Stimulated activated CD4-positive, alpha-beta T cell treated with anti-CD3 and anti-CD28 coated beads, Interleukin-12 subunit alpha, Interleukin-12 subunit beta, amount 100 ng/mL, for 48 hours (primary cell): ENCODE results near the gene UGT2B28.
"Not testable (repeated sequence)": the region's sequence is repeated elsewhere in the genome, so short reads cannot be mapped to it uniquely, and the experiment has no call there.

Source experiments
- DNase-seq, 3 donors: peaks; one replicate each; pipeline ENCODE4 v3.0.0-alpha.2; 2020; ENCODE audit warnings: low read depth in 2 of 3, low spot score in 1 of 3

UGT2B28 gene

DNA sequence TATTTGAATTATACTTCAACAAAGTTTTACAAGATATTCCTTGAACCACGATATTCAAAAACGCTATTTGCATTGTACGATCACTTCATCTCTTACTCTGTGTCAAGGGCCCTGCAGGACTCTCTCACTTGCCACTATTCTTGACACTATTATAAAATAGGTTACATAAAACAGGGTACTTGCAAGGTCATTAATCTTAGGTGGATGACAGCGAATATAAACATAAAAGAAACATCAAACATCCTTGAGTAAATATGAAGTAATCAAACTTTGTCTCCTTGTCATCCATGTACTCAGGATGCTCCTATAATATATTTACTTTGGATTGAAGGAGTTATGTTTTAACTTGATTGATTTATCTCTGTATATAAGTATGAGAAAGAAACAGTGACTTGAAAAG lies at the start of gene UGT2B28:
UGT2B28 (plus strand) TSS at position 395 of the 400 bp plus-strand sequence. CDS start 26 bp downstream, outside the sequence.
- not testable (repeated sequence) for DNase-seq

- no peak for DNase-seq
Observed at GRCh38 chr4:69239092-69239491, 41.2 kb upstream of the UGT2B28 start.

GRCh38 chr4:69239557-69240168 lies 40.6 kb upstream of the UGT2B28 start:
- no peak for DNase-seq

- not testable (repeated sequence) for DNase-seq
Observed at GRCh38 chr4:69240787-69241186, 39.5 kb upstream of the UGT2B28 start.

DNA sequence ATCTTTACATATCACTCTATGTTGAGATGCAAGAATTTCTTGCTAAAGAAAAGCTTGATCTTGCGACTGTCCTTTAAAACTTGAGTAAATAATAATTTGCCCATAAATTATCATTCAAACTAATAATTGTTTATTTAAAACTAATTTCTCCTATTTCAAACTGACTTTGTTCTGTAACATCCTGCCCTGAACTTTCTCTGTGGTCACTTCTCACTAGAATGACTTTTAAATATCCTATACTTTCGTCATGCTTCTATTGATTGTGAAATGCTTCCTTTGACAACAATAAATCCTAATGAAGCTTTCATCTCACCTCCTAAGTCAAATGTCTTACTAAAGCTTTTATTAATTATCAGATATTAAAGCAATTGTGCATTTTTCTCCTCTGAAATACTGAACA lies 38.5 kb upstream of the UGT2B28 start:
- DNase-seq: not testable (repeated sequence)

DNA sequence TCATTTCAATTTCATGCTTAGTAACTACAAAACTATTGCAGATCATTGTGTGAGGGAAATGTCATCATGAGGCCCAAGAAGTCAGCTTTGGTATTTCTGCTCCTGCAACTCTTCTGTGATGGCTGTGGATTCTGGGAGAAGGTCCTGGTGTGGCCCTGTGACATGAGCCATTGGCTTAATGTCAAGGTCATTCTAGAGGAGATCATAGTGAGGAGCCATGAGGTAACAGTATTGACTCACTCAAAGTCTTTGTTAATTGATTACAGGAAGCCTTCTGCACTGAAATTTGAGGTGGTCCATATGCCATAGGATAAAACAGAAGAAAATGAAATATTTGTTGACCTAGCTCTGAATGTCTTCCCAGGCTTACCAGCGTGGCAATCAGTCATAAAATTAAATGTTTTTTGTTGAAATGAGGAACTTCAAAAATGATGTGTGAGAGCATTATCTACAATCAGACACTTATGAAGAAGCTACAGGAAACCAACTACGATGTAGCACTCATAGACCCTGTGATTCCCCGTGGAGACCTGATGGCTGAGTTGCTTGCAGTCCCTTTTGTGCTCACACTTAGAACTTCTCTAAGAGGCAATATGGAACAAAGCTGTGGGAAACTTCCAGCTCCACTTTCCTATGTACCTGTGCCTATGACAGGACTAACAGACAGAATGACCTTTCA lies 37.6 kb upstream of the UGT2B28 start:
- not testable (repeated sequence) for DNase-seq

DNA sequence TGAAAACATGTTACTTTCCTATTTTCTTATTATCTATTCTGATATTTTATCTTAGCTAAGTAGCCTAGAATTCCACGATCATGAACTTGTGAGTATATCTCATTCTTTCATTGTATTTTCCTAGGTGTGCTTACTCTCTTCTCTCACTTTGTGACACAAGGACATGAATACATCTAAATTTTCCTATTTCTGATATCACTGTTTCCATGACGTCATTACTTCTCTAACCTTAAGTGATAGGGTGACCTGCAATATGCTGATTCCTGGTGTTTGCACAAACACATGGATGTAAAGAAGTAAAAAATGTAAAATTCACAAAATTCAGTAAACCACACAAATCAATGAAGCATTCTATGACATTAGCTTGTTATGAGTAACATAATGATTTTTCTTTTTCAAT lies 29.4 kb upstream of the UGT2B28 start:
- not testable (repeated sequence) for DNase-seq

- DNase-seq: not testable (repeated sequence)
Observed at GRCh38 chr4:69253147-69253772, 27.0 kb upstream of the UGT2B28 start.

- not testable (repeated sequence) for DNase-seq
Observed at GRCh38 chr4:69268612-69269011, 11.7 kb upstream of the UGT2B28 start.

GRCh38 chr4:69296356-69296755 lies 16.1 kb downstream of the UGT2B28 start:
- DNase-seq: not testable (repeated sequence)

DNA sequence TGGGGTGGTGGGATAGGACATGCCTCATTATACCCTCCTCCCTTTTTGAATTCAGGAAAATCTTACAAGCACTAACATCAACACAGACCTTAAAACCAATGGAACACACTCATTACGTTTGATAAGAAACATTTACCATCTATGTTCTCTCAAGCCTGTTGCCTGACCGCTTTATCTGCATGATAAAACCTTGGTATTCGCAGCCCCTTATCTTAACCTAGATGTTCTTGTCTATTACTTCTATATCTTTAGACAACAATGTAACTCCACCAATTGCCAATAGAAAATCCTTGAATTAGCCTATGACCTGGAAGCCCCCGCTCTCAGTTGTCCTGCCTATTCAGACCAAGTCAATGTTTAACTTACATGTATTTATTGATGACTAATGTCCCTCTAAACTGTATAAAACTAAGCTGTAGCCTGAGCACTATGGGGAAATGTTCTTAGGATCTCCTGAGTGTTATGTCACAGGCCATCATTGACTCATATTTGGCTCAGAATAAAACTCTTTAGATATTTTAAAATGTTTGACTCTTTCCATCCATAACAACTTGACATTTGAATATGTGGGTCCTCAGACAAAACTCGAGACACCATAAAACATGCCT lies 28.3 kb downstream of the UGT2B28 start:
- DNase-seq: not testable (repeated sequence)

- DNase-seq: not testable (repeated sequence)
Observed at GRCh38 chr4:69309549-69310076, 29.3 kb downstream of the UGT2B28 start.

- DNase-seq: not testable (repeated sequence)
Observed at GRCh38 chr4:69310262-69310661, 30.0 kb downstream of the UGT2B28 start.

- not testable (repeated sequence) for DNase-seq
Observed at GRCh38 chr4:69317669-69318298, 37.5 kb downstream of the UGT2B28 start.

- no peak for DNase-seq
Observed at GRCh38 chr4:69321153-69321729, 41.0 kb downstream of the UGT2B28 start.

- no peak for DNase-seq
Observed at GRCh38 chr4:69322055-69322454, 41.8 kb downstream of the UGT2B28 start.

DNA sequence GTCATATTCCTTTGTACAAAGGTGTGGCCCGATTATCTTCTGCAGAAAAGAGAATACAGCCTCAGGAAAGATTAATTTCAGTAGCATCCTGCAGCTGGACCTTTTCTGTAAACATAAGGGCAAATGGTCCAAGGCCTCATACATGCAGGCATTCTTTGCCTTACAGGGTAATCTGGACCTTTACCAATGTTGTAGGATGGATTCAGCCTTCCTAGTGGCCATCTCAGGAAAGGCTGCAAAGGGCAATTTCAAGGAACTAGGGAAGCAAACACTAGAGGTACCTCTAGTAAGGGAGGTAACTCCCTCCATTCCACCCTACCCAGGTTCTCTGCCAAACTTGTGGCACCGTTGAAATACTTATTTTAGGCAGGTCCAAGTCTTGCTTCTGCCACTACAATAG lies 43.0 kb downstream of the UGT2B28 start:
- DNase-seq: no peak

DNA sequence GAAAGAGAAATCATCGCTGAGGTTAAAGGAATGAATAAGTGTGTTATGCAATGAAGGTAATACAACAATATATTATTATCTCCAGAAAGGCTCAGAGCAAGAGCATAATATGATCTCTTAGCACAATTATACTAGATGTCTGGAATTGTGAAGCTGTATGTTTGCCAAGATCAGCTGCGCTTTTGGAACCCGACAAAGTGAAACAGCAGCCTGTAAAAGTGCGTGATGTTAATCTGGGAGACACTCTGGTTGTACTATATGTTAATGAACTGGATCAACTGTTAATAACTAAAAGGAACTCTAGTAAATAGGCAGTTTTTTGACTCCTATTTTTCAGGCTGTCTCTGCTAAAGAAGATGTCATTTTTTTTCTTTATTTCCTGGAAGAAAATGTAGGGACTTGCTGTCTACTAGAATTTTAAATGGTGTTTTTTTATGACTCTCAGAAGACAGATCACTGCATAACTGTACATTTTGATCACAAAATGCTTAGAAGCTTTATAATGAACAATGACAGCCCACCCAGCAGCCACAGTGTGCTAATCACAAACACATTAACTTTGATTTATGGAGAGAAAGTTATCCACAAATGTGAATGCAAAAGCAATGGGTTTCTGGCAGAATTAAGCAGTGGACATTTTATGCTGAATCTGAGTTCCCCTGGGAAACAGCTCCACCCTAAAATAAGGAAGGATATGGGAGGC lies 50.2 kb downstream of the UGT2B28 start:
- DNase-seq: no peak

- not testable (repeated sequence) for DNase-seq
Observed at GRCh38 chr4:69331304-69331703, 51.0 kb downstream of the UGT2B28 start.

DNA sequence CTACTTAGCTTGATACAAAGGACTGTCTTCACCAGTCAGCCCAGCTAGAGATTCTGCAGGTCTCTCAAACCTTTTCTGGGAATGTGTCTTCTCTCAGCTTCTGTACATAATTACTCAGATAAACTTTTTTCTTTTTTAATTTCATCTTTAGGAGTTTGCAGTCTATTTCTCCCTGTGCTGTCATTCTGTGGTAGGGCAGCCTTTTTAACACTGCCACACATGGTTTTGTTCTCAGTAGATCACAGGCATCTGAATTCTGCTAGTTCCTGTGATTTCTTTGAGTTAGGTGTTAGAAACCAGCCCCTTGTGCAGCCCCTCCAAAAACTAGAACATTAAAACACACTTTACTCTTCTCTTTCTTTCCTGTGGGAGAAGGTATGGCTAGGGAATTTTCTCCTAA lies 55.2 kb downstream of the UGT2B28 start:
- not testable (repeated sequence) for DNase-seq
